NOMO-1 treated with DMSO at 0.1 percent for 48 hours (cell line): ENCODE data around the gene ITSN1.
A peak's percentile ranks its signal among the peaks of the same experiment; 100 is the strongest.

Experiments
- DNase-seq: peaks from one replicate; lab custom pipeline; 2025; ENCODE audit not compliant: unreplicated experiment; lab: John Stamatoyannopoulos, UW

ITSN1 gene

GRCh38 chr21:33881689-33882440, 239.6 kb downstream of the ITSN1 start:
- no peak for DNase-seq

GRCh38 chr21:33883118-33883517, 240.8 kb downstream of the ITSN1 start:
- DNase-seq: no peak

GRCh38 chr21:33884376-33885171, 242.3 kb downstream of the ITSN1 start:
- no peak for DNase-seq

GRCh38 chr21:33885172-33885514, 242.8 kb downstream of the ITSN1 start:
- DNase-seq: no peak

- no peak for DNase-seq
Observed at GRCh38 chr21:33886321-33886720, 244.0 kb downstream of the ITSN1 start.

GRCh38 chr21:33890187-33890586, 247.9 kb downstream of the ITSN1 start:
- no peak for DNase-seq

GRCh38 chr21:33892853-33893252, 250.6 kb downstream of the ITSN1 start:
- no peak for DNase-seq

- DNase-seq: no peak
Observed at GRCh38 chr21:33893917-33894316, 251.6 kb downstream of the ITSN1 start.

- peak; percentile 65 for DNase-seq
Observed at GRCh38 chr21:33894736-33895288, 252.5 kb downstream of the ITSN1 start.

GRCh38 chr21:33895356-33895755, 253.1 kb downstream of the ITSN1 start:
- DNase-seq: no peak

GRCh38 chr21:33896691-33897090, 254.4 kb downstream of the ITSN1 start:
- DNase-seq: no peak

GRCh38 chr21:33897098-33897497, 254.8 kb downstream of the ITSN1 start:
- no peak for DNase-seq

- DNase-seq: no peak
Observed at GRCh38 chr21:33897739-33898138, 255.4 kb downstream of the ITSN1 start.

- no peak for DNase-seq
Observed at GRCh38 chr21:33898586-33898985, 256.3 kb downstream of the ITSN1 start.

GRCh38 chr21:33899199-33899598, 256.9 kb downstream of the ITSN1 start:
- DNase-seq: no peak

- DNase-seq: no peak
Observed at GRCh38 chr21:33901412-33902288, 259.3 kb downstream of the ITSN1 start.

- no peak for DNase-seq
Observed at GRCh38 chr21:33902349-33902748, 260.0 kb downstream of the ITSN1 start.

GRCh38 chr21:33904041-33904440, 261.7 kb downstream of the ITSN1 start:
- no peak for DNase-seq

GRCh38 chr21:33908760-33909159, 266.5 kb downstream of the ITSN1 start:
- no peak for DNase-seq

GRCh38 chr21:33909756-33910155, 267.5 kb downstream of the ITSN1 start:
- DNase-seq: no peak

- no peak for DNase-seq
Observed at GRCh38 chr21:33914188-33914587, 271.9 kb downstream of the ITSN1 start.
